T-helper 1 cell (primary cell): ENCODE data around the gene SHISAL2A.

Experiments used
- DNase-seq, 5 donors: peaks; one replicate each; pipeline ENCODE4 v3.0.0-alpha.2; 2012 to 2020

The SHISAL2A gene

DNA sequence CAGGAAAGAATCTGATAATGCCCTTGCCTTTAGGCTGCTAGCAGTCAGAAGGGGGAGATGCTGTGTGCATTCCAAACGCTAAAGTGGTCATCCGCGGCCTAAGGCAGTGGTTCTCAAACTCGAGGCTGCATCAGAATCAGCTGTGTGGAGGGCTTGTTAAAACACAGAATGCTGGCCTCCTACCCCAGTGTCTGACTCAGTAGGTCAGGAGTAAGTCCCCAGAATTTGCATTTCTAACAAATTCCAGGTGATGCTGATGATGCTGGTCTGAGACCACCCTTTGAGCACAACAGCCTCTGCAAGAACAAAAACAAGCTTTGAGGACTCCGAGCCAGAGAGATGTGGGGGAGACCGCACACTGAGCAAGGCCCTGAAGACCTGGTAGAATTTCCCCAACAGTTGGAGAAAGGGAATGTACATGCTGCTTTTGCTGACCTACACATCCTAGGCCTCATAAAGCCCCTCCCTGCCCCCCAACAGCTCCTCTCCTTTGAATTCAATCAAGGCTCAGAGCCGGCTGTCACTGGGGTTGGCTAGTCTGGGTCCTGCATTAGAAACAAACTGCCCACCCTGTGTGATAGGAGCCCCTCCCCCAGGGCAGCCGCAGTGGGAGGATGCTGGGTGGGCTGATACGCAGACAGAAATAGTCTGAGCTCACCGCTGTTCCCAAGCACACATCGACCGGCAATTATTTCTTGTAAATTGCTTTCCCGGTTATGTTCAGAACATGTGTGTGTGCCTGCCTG, 27.1 kb downstream of the SHISAL2A start:
- no peak for DNase-seq

DNA sequence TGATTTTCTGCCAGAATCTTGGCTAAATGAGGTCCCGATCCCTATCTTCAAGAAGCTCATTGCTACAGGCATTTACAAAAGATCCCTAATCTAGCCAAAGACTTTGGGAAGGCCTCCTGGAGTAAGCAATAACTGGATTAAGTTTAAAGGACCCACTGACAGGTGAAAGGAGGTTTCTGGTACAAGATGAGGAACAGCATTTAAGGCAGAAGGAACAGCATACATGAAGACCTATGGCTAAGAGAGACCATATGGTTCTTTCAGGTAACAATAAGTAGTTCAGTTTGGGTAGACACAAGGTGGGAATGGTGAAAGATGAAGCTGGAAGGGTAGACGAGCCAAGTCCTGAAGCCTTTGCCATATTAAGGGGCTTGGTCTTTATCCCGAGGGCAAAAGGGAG, 27.8 kb downstream of the SHISAL2A start:
- no peak for DNase-seq

DNA sequence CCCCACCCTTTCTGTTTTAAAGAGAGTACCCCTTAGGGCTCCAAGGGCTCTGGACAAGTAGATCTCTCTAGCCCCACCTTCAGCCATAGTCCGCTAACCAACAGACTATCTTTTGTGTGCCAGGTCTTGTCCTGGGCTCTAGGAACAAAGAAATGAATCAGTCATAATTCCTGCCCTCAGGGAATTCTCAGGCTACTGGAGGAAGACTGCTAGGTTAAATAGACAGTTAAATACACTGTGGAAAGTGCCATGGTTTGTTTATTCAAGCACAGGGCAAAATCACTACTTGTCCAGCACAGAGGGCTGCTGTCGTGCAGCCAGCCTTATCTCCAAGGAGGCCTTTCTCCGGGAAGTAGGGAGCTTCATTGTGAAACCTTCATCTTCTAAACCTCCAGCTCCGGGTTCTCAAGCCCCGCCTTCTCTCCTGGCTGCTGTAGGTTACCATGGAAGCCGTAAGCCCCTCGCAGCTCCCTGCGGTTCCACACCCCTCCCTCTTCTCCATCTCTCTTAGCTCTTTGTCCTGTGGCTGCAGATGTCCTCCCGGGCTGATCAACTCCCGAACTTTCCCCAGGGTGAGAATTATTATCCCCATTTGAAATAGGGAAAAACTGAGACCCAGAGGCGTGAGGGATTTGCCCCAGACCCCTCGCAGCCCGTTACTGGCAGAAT, 29.8 kb downstream of the SHISAL2A start:
- DNase-seq: no peak

DNA sequence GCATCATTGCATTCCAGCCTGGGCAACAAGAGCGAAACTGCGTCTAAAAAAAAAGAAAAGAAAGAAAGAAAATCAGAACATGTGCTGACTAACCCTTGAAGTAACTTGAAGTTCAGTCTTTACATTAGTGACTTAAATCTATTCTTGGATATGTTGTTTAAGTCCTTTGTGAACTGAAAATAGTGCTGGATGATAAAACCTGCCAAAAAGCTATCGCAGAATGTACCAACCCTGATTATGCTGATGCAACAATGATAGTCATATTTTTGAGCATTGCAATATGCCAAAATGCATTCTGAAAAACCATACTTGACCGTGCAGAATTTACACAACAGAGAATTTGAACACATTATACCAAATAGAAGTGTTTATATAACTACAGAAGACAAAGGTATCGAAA, 30.7 kb downstream of the SHISAL2A start:
- DNase-seq: no peak

DNA sequence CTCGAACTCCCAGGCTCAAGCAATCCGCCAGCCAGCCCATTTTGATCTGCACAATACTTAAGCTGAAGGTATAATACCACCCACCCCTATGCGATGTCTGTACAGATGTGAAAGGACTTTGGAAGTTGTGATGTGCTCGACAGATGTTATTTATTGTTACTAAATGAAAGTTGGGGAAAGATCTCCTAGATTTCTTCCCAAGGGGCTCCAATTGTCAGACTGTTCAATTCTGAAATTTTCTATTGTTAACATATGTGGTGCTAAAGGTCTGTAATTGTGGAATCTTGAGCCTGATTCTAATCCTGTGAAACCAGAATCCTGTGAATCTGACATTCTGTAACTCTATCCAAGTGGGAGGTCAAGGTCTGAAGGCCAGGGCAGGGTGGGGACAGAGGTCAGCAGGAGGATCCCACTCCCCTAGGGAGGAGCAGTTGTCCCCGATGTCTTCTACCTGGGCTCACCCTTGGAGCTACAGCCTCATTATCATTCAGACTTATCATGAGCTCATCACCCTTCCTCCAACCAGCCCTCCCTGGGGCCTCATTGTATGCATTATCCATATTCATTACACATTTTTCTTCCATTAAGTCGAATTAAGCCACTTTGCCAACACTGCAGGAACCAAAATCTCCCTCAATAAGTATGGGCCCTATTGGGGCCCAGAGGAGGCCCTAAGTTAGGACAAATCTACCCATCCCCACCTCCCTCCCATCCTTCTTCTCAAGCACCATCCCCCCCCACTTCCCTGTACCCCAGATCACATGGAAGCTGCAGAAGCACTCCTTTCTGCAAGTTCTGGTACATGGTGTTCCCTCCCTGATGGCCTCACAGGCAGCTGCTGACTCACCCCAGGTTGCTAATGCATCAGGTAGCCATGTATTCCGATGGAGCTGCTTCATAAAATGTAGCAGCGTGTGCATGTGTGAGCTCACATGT, 32.3 kb downstream of the SHISAL2A start:
- DNase-seq: no peak

DNA sequence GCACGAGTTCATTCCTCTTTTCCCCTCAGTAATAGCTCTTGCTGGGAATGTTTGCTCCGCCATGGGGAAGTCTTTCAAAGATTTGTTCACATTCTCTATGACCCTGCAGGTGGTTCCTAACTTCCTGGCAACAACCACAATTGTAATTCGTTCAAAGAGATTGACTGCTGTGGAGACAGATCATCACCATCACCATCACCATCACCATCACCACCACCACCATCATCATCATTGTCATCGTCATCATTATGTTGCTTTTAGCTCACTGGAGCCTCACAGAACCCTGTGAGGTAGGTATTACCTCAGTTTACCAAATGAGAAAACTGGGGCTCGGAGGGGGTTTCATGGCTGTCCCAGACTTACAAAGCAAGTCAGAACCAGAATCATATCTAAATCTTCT, 34.3 kb downstream of the SHISAL2A start:
- no peak for DNase-seq

DNA sequence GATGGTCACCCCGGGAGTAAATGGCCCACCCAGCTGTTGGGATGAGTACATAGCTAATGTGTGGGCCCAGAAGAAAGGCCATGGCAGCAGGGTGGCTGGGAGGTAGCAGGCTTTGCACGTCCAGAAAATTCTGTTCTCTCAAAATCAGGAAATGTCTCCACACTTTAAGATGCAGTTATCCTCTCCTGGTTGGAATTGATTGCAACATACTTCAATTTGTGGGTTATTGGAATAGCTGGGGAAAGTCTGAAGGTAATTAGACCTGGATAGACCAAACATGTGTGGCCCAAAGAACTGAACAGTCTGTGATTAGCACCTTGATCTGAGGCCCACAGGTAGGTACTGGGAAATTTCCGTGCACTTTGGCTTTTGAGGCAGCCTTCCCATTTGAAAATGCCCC, 35.0 kb downstream of the SHISAL2A start:
- no peak for DNase-seq

DNA sequence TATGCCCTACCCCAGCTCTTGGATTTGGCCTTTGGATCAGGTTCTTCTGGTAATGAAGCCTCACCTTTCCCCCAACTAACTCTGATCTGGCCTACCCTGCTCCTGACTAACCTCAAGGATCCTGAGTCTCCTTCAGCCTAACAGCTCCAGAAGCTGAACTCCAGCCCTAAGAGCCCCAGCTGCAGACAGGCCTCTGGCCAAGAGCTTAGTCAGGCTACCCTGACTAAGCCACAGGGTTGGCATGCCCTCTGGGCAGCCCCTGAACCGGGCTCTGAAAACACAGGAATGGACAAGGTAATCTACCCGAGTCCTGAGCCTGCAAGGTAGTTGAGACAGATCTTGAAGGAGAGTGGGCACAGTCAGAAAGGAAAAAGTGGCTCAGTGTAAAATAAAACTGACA, 35.7 kb downstream of the SHISAL2A start:
- no peak for DNase-seq

DNA sequence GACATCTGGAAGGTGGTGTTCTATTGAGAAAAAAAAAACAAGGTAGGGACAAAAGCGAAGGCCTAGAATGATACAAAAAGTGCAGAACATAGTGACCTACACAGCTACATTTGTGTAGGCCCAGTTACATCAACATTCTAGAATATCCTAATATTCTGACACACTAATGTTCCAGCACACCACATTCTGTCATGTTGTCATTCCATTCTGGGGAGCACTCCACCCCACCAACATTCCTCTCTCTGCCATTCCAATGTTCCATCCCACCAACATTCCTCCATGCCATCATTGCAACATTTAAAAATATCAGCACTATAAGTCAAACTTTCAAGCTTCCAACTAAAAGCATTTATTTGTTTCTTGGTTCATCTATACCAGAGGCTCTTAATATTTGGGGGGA, 36.7 kb downstream of the SHISAL2A start:
- no peak for DNase-seq

DNA sequence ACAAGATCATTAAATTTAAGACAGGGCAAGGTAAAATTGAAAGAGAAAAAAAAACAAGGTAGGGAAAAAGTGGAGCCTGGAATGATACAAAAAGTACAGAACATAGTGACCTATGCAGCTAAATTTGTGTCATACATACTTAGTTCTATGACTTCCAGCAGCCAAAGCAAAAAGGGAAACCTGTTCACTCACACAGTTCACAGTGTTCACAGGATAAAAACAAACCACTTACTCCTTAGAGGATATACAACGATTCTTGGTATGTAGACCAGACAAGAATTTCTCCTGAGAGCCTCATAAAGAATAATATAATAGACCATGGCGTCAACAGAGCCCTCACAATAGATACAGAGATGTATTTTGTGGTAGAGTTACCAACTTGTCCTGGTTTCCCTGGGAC, 37.6 kb downstream of the SHISAL2A start:
- no peak for DNase-seq

DNA sequence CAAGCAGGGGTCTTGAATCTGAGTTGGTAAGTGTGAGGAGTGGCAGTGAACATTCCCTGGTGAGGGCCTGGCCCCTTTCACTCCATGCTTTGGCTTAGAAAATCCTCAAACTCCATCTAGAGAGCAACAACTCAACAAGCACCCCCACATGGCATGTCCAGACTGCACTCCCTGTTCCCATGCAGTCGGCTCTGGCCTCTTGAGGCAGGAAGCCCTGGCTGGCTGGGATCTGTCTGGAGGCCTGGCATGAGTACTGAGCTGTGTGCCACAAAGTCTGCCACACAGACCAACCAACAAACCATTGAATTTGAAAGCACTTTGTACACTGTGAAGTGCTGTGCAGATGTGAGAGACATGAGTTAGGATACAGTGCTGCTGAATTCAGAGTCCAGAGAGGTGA, 40.0 kb downstream of the SHISAL2A start:
- DNase-seq: no peak

DNA sequence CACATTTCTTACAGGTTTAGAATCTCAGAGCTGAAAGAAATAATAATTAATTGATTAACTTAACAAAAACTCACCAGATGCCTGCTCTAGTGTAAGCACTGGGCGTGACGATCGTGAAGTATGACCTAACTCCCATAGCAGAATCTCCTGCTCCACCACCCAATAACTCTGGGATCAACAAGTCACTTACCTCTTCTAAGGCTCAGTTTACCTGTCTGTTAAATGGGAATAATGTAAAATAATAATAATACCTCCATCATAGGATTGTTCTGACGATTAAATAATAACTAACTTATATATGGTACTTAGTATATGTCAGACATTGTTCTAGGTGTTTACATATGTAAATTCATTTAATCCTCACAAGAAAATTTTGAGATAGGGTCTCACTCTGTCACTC, 40.5 kb downstream of the SHISAL2A start:
- no peak for DNase-seq

DNA sequence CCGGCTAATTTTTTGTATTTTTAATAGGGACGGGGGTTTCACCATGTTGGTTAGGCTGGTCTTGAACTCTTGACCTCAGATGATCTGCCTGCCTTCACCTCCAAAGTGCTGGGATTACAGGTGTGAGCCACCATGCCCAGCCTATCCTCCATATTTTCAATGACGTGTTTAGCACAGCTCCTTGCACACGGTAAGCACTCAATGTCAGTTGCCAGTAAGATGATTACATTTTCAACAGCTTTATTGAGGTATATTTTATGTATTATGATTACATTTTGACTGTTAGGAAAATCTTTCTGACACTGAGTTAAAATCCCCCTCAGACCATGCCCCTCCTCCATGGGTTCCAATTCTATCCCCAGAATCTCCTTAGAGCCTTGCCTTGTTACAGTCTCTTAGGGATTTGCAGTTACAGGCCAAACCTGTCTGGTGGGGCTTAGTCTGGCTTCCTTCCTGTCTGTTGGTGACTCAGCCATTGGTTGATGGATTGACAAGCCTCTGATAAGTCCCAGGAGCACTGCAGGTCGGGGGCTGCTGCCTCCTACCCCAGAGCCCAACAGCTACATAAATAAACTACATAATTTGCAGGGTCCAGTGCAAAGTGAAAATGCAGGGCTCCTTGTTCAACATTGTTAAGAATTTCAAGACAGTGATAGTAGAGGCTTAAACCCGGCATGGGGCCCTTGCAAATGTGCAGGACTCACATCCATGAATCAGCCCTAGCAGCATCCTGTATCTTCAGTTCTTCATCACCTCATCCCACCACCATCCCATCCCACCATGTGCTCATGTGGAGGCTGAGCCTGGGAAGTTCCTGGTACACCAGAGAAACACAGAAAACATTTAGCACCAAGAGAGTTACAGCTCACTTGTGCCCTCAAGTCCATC, 41.8 kb downstream of the SHISAL2A start:
- DNase-seq: peak in 1 of 5 donors; percentile 35

DNA sequence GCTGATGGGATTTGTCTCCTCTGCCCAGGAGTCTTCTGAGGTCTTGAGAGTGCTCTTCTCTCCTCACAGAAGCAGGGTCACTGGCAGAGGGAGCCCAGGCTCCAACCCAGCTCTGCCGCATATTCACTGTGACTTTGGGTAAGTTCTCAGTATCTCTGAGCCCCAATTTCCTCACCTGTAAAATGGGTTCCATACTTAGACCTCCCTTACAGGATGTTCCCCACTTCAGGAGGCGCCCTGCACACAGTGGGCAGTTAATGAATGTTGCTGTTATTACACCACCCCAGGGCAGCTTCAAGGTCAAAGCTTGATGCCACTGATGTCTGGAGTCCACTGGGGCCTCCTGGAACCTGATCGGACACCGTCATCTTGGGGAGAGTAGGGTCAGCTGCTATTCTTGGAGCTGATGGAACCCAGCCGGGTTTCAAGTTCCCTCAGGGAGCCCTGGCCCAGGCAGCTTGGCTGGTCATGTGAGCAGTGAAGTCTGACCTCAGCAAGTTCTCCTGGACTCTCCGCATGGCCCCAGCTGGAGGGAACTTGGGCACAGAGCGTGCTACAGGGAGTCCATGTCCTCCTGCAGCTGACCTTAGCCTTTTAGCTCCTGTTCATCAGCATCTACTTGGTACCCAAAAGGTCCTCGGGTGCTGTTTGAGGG, 43.4 kb downstream of the SHISAL2A start:
- DNase-seq: no peak

DNA sequence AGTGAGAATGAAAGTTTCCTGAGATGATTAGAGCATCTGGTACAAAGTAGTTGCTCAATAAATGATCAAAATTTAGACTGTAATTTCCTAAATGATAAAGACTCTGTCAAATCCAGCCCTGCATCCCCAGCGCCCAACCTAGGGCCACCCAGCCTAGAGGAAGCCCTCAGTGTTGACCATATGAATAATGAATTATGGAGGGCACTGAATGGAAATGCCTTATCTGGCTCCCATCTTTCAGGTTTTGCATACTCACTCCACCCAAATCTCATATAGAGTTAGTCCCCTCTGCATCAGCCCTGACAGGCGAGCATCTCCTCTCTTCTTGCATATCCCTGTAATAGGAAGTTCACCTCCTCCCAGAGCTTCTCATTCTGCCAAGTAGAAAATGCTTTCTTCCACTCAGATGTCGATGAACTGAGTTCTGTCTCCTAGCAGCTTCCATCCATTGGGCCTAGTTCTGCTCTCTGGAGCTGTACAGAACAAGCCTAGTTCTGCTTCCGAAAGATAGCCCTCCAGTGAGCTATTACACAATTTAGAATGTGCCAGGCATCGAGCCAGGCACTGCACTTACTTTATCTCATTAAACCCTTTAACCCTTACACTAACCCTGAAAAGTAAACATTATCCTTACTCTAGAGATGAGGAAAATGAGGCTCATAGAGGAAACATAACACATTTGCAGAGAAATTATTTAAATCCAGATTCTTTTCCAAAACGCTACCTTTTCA, 44.3 kb downstream of the SHISAL2A start:
- DNase-seq: no peak

DNA sequence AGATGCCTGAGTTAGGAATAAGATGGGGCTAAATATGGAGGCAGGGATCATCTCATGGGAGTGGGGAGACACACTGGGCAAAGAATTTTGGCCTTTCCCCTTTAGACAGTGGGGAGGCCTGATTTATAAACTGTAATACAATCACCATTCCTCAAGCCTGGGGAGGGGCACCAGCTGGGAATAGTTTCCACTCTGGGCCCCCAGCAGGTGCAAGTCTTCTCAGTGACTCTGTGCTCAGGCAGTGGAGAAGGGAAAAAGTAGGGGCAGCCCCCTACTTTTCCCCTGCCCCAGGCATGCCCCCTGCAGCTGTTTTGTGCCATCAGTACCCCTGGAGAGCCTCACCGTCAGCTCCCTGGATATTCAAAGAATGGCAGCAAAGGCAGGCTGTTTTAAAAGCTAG, 46.1 kb downstream of the SHISAL2A start:
- no peak for DNase-seq

DNA sequence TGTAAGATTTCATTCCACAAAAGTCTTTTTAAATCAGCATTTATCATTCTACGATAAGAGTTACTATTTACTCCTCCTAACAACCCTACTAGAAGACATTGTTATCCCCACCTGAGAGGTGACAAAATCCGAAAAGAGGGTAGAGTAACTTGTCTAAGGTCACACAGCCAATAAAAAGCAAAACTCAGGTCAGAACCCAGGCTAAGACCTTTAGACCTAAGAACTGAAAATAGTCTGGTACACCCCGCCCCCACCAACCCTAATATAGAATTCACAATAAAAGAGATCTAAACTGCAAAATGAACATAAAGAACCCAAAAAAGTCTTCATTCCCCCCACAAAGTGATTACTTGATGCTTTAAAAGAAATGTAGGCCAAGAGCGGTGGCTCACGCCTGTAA, 46.5 kb downstream of the SHISAL2A start:
- DNase-seq: no peak

DNA sequence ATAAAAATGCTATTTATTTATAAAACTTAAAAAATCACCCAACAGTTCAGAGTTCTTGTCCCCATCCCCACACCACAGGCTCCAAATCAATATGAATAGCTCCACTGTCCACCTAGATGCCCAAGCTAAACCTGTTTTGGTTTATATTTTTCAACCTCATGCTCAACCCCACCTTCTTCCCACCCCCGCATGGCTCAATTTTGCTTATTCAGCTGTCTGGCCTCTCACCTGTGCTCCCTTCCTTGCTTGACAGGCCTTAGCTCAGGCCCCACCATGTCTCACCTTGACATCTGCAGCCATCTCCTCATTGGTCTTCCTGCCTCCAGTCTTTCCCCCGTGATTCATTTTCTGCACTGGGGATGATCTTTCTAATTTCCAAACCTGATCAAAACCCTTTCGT, 47.4 kb downstream of the SHISAL2A start:
- DNase-seq: no peak

DNA sequence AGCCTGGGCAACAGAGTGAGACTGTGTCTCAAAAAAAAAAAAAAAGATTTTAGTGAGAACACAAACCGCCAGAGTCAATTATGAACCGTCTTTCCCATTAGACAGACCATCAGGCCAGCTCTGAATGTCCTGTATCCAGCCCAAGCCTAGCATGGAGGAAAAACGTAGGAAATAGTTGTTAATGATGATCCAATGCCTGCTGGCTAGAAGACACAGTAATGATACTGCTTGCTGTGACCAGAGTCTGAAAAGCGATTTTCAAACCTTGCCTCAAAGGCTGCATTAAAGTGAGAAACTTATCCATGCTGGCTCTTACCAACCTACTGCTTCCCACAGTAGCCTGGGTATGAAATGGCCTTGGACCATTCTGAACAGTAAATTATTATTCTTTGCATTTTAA, 48.2 kb downstream of the SHISAL2A start:
- no peak for DNase-seq

DNA sequence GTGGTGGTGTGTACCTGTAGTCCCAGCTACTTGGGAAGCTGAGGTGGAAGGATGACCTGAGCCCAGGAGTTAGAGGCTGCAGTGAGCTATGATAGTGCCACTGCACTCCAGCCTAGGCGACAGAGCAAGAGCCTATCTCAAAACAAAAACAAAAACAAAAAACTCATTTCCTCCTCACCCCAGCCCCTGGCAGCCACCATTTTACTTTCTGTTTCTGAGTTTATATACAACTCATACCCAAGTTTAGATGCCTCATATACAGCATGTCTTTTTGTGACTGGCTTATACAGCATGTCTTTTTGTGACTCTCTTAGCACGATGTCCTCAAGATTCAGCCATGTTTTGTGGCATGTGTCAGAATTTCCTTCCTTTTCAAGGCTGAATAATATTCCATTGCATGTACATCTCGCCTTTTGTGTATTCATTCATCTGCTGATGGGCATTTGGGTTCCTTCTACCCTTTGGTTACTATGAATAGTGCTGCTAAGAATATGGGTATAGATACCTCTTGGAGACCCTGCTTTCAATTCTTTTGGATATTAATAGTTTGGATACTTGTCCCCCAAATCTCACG, 50.5 kb downstream of the SHISAL2A start:
- peak in 1 of 5 donors; percentile 47 for DNase-seq

DNA sequence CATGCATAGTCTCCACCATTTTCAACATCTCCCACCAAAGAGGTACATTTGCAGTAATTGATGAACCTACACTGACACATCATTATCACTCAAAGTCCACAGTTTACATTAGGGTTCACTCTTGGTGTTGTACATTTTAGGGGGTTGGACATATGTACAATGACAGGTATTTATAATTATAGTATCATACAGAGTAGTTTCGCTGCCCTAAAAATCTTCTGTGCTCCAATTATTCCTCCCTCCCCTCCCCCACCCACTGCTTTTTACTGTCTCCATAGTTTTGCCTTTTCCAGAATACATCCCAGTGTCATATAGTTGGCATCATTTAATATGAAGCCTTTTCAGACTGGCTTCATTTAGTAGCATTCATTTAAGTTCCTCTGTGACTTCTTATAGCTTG, 51.6 kb downstream of the SHISAL2A start:
- DNase-seq: no peak
